Measurements from ENCODE around the gene SF3B3.

GRCh38 chr16:70611224-70611598 lies 87.6 kb downstream of the SF3B3 start:
- no peak for TF ChIP-seq CTCF (conservative IDR thresholded peaks at IDR 0.05; ENCODE audit: low read length)
- no peak for TF ChIP-seq EZH2phosphoT487 (IDR thresholded peaks at IDR 0.05; ENCODE audit: borderline replicate concordance, low read depth, low read length)

Data from OCI-LY7 (cell line).